Left ventricle myocardium inferior (tissue), 1 donor: ENCODE measurements around the gene UST. TPM values are rescaled to one million over a fixed set of nuclear protein-coding genes. Genes with fewer than 3 reads are reported as not detected.

Experiments used
- DNase-seq: peaks from one replicate; pipeline ENCODE4 v3.0.0-alpha.2; 2020
- H3K27ac ChIP-seq: fragments of 200-600 bp; replicated peaks from 2 replicates; pipeline ENCODE4 v1.8.0; 2021
- H3K27me3 ChIP-seq: fragments of 200-600 bp; 2 replicates; pipeline ENCODE4 v1.8.0; 2021; ENCODE audit warnings: low read depth
- H3K36me3 ChIP-seq: fragments of 200-600 bp; 2 replicates; pipeline ENCODE4 v1.8.0; 2021
- H3K4me1 ChIP-seq: fragments of 200-600 bp; 2 replicates; pipeline ENCODE4 v1.8.0; 2021
- H3K4me3 ChIP-seq: fragments of 200-600 bp; 2 replicates; pipeline ENCODE4 v1.8.0; 2021; ENCODE audit warnings: mild to moderate bottlenecking, moderate library complexity
- H3K9me3 ChIP-seq: fragments of 200-600 bp; replicated peaks from 2 replicates; pipeline ENCODE4 v1.8.0; 2021
- CTCF ChIP-seq: fragments of 200-600 bp; IDR thresholded peaks from 2 replicates; pipeline ENCODE4 v1.8.0; 2021; ENCODE audit warnings: antibody characterized with exemption, mild to moderate bottlenecking, borderline replicate concordance
- intact Hi-C: fragments of 100-400 bp; cut with micrococcal nuclease; formaldehyde crosslinking; loops from one replicate; pipeline ENCODE4 v1.11.0; 2022
- total RNA-seq: library from RNA; stranded (reverse); fragmentation: NEBNext Ultra II Directional; extraction: Animal tissue kit (Norgen Biotek cat#: 25700); gene quantifications from one replicate; pipeline ENCODE4 v1.2.1, GENCODE V29; 2021
- donor health status: DM: no; HTN: yes; CAD: no; lungs with severe emphysema.

The UST gene
- total RNA-seq, 1 donor from 2014 or later, result 3.3 TPM

GRCh38 chr6:148868314-148868713, 121.5 kb downstream of the UST start:
- Histone ChIP-seq H3K4me1 (peaks cover 13% of the 10 kb centered on the region), H3K27me3 (no peaks in the 10 kb centered on the region), H3K9me3 (no peaks in the 10 kb centered on the region), H3K27ac (no peak overlapping the region), H3K4me3 (no peak overlapping the region), H3K36me3 (no peaks in the 10 kb centered on the region)
- TF ChIP-seq CTCF, result no peak
- DNase-seq, result no peak
- intact Hi-C loops, result no loop called here

- intact Hi-C loops, result no loop called here
- Histone ChIP-seq H3K9me3 (no peaks in the 10 kb centered on the region), H3K4me3 (no peak overlapping the region), H3K4me1 (peaks cover 18% of the 10 kb centered on the region), H3K27ac (no peak overlapping the region), H3K27me3 (no peaks in the 10 kb centered on the region), H3K36me3 (no peaks in the 10 kb centered on the region)
- no peak for DNase-seq
- TF ChIP-seq CTCF, result no peak
Observed at GRCh38 chr6:148868901-148869300, 122.1 kb downstream of the UST start.

- Histone ChIP-seq H3K9me3 (no peaks in the 10 kb centered on the region), H3K4me3 (no peak overlapping the region), H3K27ac (no peak overlapping the region), H3K27me3 (no peaks in the 10 kb centered on the region), H3K36me3 (no peaks in the 10 kb centered on the region), H3K4me1 (peaks cover 25% of the 10 kb centered on the region)
- DNase-seq, result no peak
- intact Hi-C loops, result no loop called here
- TF ChIP-seq CTCF, result no peak
Observed at GRCh38 chr6:148869585-148869984, 122.8 kb downstream of the UST start.

- H3K27ac ChIP-seq, result no peak overlapping the region
- intact Hi-C loops, result no loop called here
- TF ChIP-seq CTCF, result no peak
- no peaks in the 10 kb centered on the region for H3K27me3 ChIP-seq
- no peak overlapping the region for H3K4me3 ChIP-seq
- DNase-seq, result no peak
- no peaks in the 10 kb centered on the region for H3K36me3 ChIP-seq
- H3K4me1 ChIP-seq, result peaks cover 31% of the 10 kb centered on the region
- H3K9me3 ChIP-seq, result no peaks in the 10 kb centered on the region
Observed at GRCh38 chr6:148873154-148873553, 126.3 kb downstream of the UST start.

- no peak for DNase-seq
- Histone ChIP-seq H3K27ac (no peak overlapping the region), H3K27me3 (no peaks in the 10 kb centered on the region), H3K9me3 (no peaks in the 10 kb centered on the region), H3K4me3 (no peak overlapping the region), H3K4me1 (peaks cover 26% of the 10 kb centered on the region), H3K36me3 (no peaks in the 10 kb centered on the region)
- no peak for TF ChIP-seq CTCF
- intact Hi-C loops, result no loop called here
Observed at GRCh38 chr6:148873868-148874267, 127.0 kb downstream of the UST start.
